Body of pancreas (tissue), 4 donors: ENCODE data around the gene PPP1R15A.

Source experiments
- POLR2A ChIP-seq, 3 donors: fragments of 450-650 bp; IDR thresholded peaks; one replicate each; pipeline ENCODE4 v1.6.1; 2016; ENCODE audit warnings: antibody characterized with exemption in 3 of 3, mild to moderate bottlenecking in 2 of 3
- TF ChIP-seq, protein P1 (sequence below), 7 experiments: fragments of 450-650 bp in 4 of 7; fragments of 200-600 bp in 3 of 7; sonication (generic) in 3 of 7; IDR thresholded peaks; one replicate each; pipeline ENCODE4 v1.5.1; 2016 to 2019; ENCODE audit warnings: antibody characterized with exemption in 7 of 7

GRCh38 chr19:48872182-48872883 is at the start of gene PPP1R15A:
- TF ChIP-seq, protein P1, sequence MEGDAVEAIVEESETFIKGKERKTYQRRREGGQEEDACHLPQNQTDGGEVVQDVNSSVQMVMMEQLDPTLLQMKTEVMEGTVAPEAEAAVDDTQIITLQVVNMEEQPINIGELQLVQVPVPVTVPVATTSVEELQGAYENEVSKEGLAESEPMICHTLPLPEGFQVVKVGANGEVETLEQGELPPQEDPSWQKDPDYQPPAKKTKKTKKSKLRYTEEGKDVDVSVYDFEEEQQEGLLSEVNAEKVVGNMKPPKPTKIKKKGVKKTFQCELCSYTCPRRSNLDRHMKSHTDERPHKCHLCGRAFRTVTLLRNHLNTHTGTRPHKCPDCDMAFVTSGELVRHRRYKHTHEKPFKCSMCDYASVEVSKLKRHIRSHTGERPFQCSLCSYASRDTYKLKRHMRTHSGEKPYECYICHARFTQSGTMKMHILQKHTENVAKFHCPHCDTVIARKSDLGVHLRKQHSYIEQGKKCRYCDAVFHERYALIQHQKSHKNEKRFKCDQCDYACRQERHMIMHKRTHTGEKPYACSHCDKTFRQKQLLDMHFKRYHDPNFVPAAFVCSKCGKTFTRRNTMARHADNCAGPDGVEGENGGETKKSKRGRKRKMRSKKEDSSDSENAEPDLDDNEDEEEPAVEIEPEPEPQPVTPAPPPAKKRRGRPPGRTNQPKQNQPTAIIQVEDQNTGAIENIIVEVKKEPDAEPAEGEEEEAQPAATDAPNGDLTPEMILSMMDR (IDR thresholded peaks at IDR 0.05) = peak in 4 of 7 experiments; percentile 39 to 58 (median 41)
- peak; percentile 99 to 100 (median 100) for TF ChIP-seq POLR2A (IDR thresholded peaks at IDR 0.05)
